Adipose tissue (tissue), 3 donors: ENCODE results near the gene ZNF223. TPM values are rescaled to one million over a fixed set of nuclear protein-coding genes. Genes with fewer than 3 reads are reported as not detected.

Experiments
- H3K27ac ChIP-seq: one replicate; pipeline ENCODE4 v1.5.1; 2013; ENCODE audit warnings: low read depth, low read length
- WGBS, 3 donors: extraction: QIAGEN DNeasy Blood & Tissue Kit; methylation state at CpG; one replicate each; pipeline ENCODE4 v1.1.7; 2013; 5-methylcytosine and 5-hydroxymethylcytosine counted together
- polyA plus RNA-seq, 3 donors: library from polyadenylated mRNA; stranded (reverse); fragments of 200-250 nt; gene quantifications; one replicate each; pipeline ENCODE4 v1.2.3, GENCODE V29; 2013
- donor health status: healthy with polysubstance abuse.
- donor health status: Bipolar disorder and iron deficiency.
- donor health status: healthy.

The ZNF223 gene
- polyA plus RNA-seq, 3 donors: 1.5 to 3.1 (median 1.8) TPM

DNA sequence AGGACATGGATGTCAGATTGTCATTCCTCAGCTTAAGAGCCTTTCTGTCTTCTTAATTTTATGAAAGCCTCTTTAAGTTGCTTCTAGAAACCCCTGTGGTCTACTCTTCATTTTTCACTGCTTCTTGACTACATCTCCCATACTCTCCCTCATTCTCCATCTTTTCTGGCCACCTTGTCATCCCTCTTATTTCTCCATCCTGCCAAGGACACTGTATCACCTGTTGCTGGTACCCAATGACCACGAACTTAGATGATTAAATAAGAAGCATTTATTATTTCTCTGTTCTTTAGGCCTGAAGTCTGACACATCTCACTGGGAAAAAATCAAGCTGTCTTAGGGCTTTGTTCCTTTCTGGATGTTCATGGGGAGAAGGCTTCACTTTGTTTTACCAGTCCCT lies 9.2 kb downstream of the ZNF223 start:
- H3K27ac ChIP-seq: no peak overlapping the region
- 88 to 94% (median 90%) methylated on average over 1 of the region's 1 CpG for WGBS, 3 donors

DNA sequence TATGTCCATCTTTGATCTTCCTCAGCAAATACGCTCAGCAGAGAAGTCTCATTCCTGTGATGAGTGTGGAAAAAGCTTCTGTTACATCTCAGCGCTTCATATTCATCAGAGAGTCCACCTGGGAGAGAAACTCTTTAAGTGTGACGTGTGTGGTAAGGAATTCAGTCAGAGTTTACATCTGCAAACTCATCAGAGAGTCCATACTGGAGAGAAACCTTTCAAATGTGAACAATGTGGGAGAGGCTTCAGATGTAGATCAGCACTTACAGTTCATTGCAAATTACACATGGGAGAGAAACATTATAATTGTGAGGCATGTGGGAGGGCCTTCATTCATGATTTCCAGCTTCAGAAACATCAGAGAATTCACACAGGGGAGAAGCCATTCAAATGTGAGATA lies 14.5 kb downstream of the ZNF223 start:
- no peak overlapping the region for H3K27ac ChIP-seq
- 64 to 85% (median 80%) methylated on average over 3 of the region's 3 CpGs for WGBS, 3 donors

DNA sequence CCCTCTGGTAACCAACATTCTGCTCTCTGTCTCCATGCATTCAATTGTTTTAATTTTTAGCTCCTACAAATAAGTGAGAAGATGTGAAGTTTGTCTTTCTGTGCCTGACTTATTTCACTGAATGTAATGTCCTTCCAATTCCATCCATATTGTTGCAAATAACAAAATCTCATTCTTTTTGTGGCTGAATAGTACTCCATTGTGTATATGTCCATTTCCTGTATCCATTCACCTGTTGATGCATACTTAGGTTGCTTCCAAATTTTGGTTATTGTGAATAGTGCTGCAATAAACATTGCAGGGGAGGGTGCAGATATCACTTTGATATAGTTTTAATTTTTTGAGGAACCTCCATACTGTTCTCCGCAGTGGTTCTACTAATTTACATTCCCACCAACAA lies 17.6 kb downstream of the ZNF223 start:
- WGBS, 3 donors: 88 to 100% (median 97%) methylated on average over 1 of the region's 1 CpG
- H3K27ac ChIP-seq: no peak overlapping the region

DNA sequence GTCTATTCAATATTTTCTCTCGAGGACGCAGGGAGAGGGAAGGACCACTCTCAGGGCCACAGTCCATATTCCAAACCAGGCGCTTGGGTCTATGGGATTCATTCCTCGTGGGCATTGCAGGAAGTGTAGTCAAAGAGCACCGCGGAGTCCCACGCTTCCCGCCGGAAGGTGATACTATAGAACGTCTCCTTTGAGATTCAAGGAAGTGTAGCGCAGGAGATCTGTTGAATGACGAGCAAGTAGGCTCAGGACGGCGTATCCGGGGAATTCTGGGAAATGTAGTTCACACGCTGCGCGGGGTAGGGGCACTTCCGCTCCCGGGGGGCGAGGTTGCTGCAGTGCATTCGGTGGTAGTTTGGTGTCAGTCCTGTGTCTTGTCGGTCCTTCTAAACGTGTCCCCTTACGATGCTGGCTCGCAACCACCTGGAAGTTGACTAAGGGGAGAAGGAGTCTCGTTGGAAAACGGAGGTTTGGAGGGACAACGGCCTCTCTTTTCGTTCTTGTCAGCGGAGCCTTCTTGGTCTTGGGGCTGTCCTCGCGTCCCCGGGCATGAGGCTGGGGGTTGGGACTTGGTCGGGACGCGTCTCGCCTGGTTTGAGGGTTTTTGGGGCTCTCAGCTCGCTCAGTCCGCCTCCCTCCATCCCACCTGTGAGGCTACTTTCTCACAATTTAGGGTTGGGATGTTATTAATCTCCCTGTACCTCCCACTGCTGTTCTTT lies 20.1 kb downstream of the ZNF223 start, which contains the start of gene ZNF284:
ZNF284 (plus strand) TSS at position 336 of the 719 bp plus-strand sequence. CDS start 4,231 bp downstream, outside the sequence.
- 1 to 2% (median 1%) methylated on average over 40 of the region's 40 CpGs for WGBS, 3 donors
- peak within 1 kb of the TSS; percentile 59 for H3K27ac ChIP-seq

DNA sequence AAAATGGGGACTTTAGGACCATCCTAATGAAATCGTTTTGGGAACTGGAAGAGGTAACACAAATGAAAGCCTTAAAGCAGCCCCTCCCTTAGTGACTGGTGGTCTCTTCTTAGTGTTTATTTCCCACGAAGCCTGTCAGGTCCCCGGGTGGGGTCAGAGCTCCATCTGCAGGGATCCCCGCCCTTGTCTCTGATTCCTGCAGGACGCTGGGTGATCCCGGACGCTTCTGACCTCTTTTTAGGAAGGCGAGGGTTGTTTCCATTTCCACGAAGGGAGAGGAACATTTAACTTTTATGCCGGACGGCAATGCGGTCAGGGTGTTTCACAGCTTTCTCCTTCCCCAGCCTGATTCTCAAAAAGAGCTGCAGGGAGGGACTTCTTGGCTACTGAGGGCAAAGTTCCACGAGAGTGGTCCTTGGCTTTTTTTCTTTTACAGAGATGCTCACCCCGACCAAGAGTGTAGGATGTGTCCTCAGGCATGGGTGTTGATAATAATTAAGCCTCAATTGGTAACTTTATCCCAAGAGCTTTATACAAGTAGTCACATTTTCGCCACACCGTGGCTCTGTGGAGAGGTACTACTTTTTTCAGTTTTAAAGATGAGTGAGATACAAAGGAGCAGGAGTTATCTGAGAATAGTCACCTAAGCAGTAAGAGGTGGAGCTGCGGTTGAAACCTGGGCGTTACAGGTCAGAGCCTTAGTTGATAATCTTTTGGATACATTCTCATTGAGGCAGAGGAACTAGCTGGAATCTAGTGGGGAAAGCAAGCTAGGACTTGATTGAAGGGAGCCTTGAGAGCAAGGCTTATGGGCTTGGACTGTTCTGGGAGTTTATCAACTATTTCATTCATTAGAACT lies 20.9 kb downstream of the ZNF223 start:
- no peak overlapping the region for H3K27ac ChIP-seq
- 15 to 25% (median 19%) methylated on average over 18 of the region's 18 CpGs for WGBS, 3 donors

DNA sequence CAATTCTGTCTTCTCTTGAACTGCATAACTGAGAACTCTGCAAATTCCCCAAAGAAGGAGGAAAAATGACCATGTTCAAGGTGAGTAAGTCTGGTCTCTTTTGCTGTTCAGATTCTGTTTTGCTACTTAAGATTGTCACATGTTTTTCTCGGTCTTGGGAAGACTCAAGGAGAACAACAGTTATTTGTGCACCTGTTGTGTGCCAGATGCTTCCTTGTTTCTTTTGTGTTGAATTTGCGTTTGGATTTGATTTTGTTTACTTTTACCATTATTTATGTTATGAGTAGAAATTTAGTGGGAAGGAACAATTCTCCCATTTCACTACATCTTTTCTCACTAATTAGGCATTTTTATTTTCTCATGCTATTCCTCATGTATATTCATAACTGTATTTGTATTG lies 24.5 kb downstream of the ZNF223 start:
- no peak overlapping the region for H3K27ac ChIP-seq
- WGBS, 3 donors: 89 to 91% (median 90%) methylated on average over 2 of the region's 2 CpGs

DNA sequence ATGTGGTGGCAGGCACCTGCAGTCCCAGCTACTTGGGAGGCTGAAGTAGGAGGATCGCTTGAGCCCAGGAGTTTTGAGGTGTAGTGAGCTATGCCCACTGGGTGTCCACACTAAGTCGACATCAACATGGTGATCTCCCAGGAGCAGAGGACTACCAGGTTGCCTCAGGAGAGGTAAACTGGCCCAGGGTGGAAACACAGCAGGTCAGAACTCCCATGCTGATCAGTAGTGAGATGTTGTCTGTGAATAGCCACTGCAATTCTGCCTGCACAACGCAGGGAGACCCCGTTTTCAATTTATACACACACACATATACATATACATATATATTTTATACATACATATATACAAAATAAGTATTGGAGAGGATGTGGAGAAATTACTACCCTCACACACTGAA lies 40.3 kb downstream of the ZNF223 start:
- 55 to 74% (median 61%) methylated on average over 4 of the region's 4 CpGs for WGBS, 3 donors
- no peak overlapping the region for H3K27ac ChIP-seq

DNA sequence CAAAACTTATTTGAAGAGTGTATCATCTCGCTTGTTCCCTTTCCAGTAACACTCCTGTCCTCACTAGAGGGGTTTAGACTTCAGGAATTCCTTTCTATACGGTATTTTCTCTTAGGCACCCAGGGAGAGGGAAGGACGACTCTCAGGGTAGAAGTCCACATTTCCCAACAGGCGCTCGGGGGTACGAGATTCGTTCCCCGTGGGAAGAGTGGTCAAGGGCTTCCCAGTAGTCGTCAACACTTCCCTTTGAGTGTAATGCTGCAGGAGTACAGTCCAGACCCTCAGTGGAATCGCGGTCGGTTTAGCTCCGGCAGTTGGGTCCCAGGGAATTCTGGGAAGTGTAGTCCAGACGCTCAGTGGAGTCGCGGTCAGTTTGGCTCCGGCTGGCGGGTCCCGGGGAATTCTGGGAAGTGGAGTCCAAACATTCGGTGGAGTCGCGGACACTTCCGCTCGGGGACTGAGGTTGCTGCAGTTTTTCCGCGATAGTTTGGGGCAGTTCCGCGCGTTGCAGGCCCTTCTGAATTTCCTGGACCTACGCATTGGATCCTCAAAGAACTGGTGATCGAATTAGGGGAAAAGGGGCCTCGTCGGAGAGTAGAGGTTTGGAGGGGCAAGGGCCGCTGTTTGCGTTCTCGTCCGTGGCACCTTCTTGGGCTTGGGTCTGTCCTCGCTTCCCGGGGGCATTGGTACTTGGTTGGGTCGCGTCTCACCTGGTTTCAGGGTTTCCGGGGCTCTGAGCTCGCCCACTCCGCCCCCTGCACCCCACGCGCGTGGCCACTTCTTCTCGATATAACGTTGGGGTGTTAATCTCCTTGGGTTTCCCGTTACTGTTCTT lies 42.3 kb downstream of the ZNF223 start, which contains the start of gene ZNF224:
ZNF224 (plus strand) TSS at position 431 of the 835 bp plus-strand sequence. CDS start 3,513 bp downstream, outside the sequence.
- no peak within 1 kb of the TSS for H3K27ac ChIP-seq
- WGBS, 3 donors: 0% methylated on average over 50 of the region's 50 CpGs

DNA sequence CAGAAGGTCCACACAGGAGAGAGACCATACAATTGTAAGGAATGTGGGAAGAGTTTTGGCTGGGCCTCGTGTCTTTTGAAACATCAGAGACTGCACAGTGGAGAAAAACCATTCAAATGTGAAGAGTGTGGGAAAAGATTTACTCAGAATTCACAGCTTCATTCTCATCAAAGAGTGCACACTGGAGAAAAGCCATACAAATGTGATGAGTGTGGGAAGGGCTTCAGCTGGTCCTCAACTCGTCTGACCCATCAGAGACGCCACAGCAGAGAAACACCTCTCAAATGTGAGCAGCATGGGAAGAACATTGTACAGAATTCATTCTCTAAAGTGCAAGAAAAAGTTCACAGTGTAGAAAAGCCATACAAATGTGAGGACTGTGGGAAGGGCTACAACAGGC lies 55.9 kb downstream of the ZNF223 start:
- no peak overlapping the region for H3K27ac ChIP-seq
- WGBS, 3 donors: 94 to 100% (median 96%) methylated on average over 3 of the region's 3 CpGs

DNA sequence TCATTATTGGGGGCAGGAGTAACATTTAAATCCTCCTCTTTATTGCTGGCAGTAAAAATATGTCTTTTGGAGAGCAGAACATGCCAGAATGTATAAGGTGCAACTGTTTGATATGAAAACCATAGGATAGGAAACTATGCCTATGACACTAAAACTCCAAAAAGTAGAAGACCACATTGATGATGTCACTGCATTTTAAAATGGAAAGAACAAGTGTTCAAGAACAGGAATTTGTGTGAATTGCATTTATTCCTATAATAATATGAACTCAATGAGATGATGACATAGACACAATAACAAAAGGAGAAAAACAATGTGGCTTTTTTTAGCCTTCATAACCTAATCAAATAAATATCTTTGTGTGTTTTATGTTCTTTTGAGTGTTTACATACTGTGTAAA lies 57.6 kb downstream of the ZNF223 start:
- H3K27ac ChIP-seq: no peak overlapping the region

DNA sequence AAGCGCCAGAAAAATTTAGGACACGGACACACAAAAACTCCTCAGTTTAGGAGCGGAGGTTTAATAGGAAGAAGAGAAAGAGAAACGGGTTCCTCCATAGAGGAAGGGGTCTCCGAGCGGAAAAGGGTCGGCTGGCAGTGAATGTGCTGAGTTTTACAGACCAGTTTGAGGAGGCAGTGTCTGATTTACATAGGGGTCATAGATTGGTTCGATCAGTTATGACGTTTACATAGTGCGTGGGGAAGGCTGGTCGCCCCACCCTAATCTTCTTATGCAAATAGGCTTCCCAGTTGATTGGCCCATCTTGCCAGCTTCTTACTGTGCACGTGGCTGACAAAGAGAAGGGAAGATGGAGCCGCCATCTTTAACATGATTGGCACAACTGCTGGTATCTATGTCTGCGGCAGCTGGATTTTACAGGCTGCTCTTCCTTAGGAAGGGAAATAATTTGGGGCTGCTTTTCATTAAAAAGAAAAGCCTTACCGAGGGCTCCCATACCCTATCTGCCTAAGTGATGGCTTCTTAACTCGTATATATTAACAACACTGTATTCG lies 60.2 kb downstream of the ZNF223 start:
- H3K27ac ChIP-seq: no peak overlapping the region
- 14 to 21% (median 18%) methylated on average over 17 of the region's 17 CpGs for WGBS, 3 donors

DNA sequence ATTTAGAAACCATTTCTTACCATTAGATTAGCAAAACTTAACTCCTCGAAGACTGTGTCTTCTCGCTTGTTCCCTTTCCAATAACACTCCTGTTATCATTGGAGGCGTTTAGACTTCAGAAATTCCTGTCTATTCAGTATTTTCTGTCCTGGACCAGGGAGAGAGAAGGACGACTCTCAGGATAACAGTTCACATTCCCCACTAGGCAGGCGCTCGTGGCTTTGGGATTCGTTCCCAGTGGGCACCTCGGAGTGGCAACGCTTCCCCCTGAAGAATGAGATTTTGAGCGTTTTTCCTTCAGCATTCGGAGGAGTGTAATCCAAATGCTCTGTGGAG lies 60.9 kb downstream of the ZNF223 start:
- WGBS, 3 donors: 0 to 1% (median 0%) methylated on average over 11 of the region's 11 CpGs

DNA sequence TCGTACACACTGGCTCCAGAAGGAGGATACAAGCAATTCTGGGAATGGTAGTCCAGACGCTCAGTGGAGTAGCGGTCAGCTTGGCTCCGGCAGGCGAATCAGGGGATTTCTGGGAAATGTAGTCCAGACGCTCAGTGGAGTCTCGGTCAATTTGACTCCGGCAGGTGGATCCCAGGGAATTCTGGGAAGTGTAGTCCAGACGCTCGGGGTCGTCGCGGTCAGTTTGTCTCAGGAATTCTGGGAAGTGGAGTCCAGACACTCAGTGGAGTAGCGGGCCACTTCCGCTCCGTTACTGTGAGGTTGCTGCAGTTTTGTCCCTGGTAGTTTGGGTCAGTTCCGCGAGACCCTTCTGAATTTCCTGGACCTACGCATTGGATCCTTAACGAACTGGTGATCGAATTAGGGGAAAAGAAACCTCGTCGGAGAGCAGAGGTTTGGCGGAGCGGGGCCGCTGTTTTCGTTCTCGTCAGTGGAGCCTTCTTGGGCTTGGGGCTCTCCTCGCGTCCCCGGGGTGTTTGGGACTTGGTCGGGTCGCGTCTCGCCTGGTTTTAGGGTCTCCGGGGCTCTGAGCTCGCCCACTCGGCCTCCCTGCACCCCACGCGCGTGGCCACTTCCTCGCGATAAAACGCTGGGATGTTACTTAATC lies 61.4 kb downstream of the ZNF223 start, which contains the start of gene ZNF225:
ZNF225 (plus strand) TSS at position 262 of the 646 bp plus-strand sequence. CDS start 2,429 bp downstream, outside the sequence.
- no peak within 1 kb of the TSS for H3K27ac ChIP-seq
- 0% methylated on average over 44 of the region's 44 CpGs for WGBS, 3 donors

More for the DNA sequence above, 60.9 kb downstream of the ZNF223 start:
- H3K27ac ChIP-seq: no peak overlapping the region

DNA sequence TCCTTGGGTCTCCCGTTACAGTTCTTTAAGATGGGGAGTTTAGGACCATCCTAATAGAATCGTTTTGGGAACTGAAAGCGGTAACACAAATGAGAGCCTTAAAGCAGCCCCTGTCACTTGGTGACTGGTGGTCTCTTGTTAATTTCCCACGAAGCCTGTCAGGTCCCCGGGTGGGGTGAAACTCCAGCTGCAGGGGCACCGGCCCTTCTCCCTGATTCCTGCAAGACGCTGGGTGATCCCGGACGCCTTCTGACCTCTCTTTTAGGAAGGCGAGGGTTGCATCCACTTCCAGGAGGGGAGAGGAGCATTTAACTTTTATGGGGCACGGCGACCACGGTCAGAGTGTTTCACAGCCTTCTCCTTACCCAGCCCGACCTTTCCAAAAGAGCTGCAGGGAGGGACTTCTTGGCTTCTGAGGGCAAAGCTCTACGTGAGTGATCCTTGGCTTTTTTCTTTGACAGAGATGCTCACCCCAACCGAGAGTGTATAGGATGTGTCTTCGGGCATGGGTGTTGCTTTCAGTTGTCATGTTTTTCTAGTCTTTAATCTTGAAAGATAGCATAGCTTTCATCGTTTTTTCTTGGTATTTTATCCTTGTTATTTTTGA lies 62.1 kb downstream of the ZNF223 start:
- no peak overlapping the region for H3K27ac ChIP-seq
- 3 to 4% (median 4%) methylated on average over 18 of the region's 18 CpGs for WGBS, 3 donors
